ENCODE measurements around the gene LRIG1. TPM values are rescaled to one million over a fixed set of nuclear protein-coding genes. Genes with fewer than 3 reads are reported as not detected.

Gene LRIG1
- total and polyA plus RNA-seq, 7 experiments from 2014 or later, result 14.5 to 46.3 (median 34.4) TPM

DNA sequence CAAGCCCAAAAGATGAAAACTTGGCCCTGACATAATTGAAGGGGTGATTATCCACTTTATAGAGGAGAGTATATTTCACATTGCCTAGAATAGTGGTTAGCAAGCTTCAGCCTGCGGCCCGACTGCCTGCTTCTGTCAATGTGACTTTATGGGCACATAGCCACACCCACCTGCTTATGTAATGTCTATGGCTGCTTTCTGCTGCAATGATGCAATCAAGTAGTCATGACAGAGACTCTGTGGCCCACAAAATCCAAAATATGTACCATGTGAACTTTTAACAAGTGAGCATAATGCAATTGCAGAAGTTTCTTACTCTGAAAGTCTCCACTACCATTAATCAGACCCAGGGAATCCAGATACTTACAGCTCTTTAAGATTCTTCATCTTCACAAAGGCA, 103.1 kb downstream of the LRIG1 start:
- no peaks in the 10 kb centered on the region for H3K27me3 Mint-ChIP-seq
- Histone ChIP-seq H3K4me1 (ENCODE audit: control insufficient read depth in 2 of 2, insufficient read depth in 2 of 2, low read length in 2 of 2) (peaks cover 11 to 19% of the 10 kb centered on the region in 2 donors), H3K27ac (ENCODE audit: low read depth, low read length) (no peak overlapping the region), H3K36me3 (ENCODE audit: control insufficient read depth in 2 of 3, insufficient read depth in 3 of 3, low read length in 3 of 3) (peaks cover 0 to 13% (median 0%) of the 10 kb centered on the region in 3 experiments), H3K4me3 (ENCODE audit: low read length) (no peak overlapping the region), H3K27me3 (ENCODE audit: control insufficient read depth in 2 of 2, insufficient read depth in 2 of 2, low read length in 2 of 2) (no peaks in the 10 kb centered on the region), H3K9me3 (ENCODE audit: control insufficient read depth in 2 of 3, low read length in 3 of 3) (no peaks in the 10 kb centered on the region)
- ATAC-seq, result no peak
- peaks cover 0 to 5% (median 0%) of the 10 kb centered on the region in 11 donors for H3K9me3 Mint-ChIP-seq
- no peak overlapping the region for H3K4me3 Mint-ChIP-seq
- ChIA-PET POLR2A (no interaction called here), CTCF (interaction anchor here (1.5 kb wide), 1 partner anchor 10 kb away, joined by 3 read pairs; no protein-coding TSS in a partner anchor)
- intact Hi-C loops (cut with micrococcal nuclease), result no loop called here
- peak overlapping the region in 6 of 9 donors; percentile 8 to 72 (median 44) for H3K27ac Mint-ChIP-seq
- peaks cover 6 to 35% (median 23%) of the 10 kb centered on the region in 5 donors for H3K36me3 Mint-ChIP-seq
- no peak for DNase-seq
- peaks cover 10 to 27% (median 26%) of the 10 kb centered on the region in 7 donors for H3K4me1 Mint-ChIP-seq

- H3K4me3 Mint-ChIP-seq, result no peak overlapping the region
- no peak for ATAC-seq
- H3K27ac Mint-ChIP-seq, result peak overlapping the region in 4 of 9 donors; percentile 8 to 24 (median 13)
- no peaks in the 10 kb centered on the region for H3K9me3 ChIP-seq (ENCODE audit: control insufficient read depth in 2 of 3, low read length in 3 of 3)
- no peaks in the 10 kb centered on the region for H3K27me3 ChIP-seq (ENCODE audit: control insufficient read depth in 2 of 2, insufficient read depth in 2 of 2, low read length in 2 of 2)
- no peak overlapping the region for H3K4me3 ChIP-seq (ENCODE audit: low read length)
- ChIA-PET POLR2A (no interaction called here), CTCF (interaction anchor here (1.5 kb wide), 1 partner anchor 10 kb away, joined by 3 read pairs; no protein-coding TSS in a partner anchor)
- no peak for DNase-seq
- H3K27me3 Mint-ChIP-seq, result no peaks in the 10 kb centered on the region
- peaks cover 6 to 44% (median 32%) of the 10 kb centered on the region in 5 donors for H3K36me3 Mint-ChIP-seq
- H3K36me3 ChIP-seq (ENCODE audit: control insufficient read depth in 2 of 3, insufficient read depth in 3 of 3, low read length in 3 of 3), result peaks cover 0 to 13% (median 0%) of the 10 kb centered on the region in 3 experiments
- peaks cover 15 to 28% of the 10 kb centered on the region in 2 donors for H3K4me1 ChIP-seq (ENCODE audit: control insufficient read depth in 2 of 2, insufficient read depth in 2 of 2, low read length in 2 of 2)
- H3K4me1 Mint-ChIP-seq, result peaks cover 17 to 36% (median 35%) of the 10 kb centered on the region in 7 donors
- intact Hi-C loops (cut with micrococcal nuclease), result no loop called here
- H3K9me3 Mint-ChIP-seq, result peaks cover 0 to 13% (median 0%) of the 10 kb centered on the region in 11 donors
- no peak overlapping the region for H3K27ac ChIP-seq (ENCODE audit: low read depth, low read length)
These were observed 103.9 kb downstream of the LRIG1 start for GRCh38 chr3:66396888-66397287.

GRCh38 chr3:66396161-66396760, 104.6 kb downstream of the LRIG1 start:
- intact Hi-C loops (cut with micrococcal nuclease), result no loop called here

DNA sequence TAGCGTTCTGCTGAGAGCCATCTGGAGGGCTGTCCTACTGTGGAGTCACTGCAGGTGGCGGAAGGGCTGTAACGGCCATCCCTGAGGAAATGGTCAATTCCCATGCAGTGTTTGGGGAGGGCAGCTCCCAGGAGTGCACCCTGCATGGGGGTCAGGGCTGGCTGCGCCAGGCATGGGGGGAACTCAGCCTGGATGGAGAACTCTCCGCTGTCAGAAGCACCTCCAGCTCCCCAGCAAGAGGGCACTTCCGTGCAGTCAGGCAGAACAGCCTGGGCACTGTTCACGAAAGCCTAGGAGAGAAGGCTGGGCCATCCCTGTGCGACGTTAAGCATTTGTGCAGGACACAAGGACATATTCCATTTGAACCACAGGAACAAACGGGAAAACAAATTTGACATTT, 105.2 kb downstream of the LRIG1 start:
- peaks cover 23 to 47% (median 46%) of the 10 kb centered on the region in 7 donors for H3K4me1 Mint-ChIP-seq

More at GRCh38 chr3:66396161-66396760, 104.6 kb downstream of the LRIG1 start:
- Histone ChIP-seq H3K27me3 (ENCODE audit: control insufficient read depth in 2 of 2, insufficient read depth in 2 of 2, low read length in 2 of 2) (no peaks in the 10 kb centered on the region), H3K4me1 (ENCODE audit: control insufficient read depth in 2 of 2, insufficient read depth in 2 of 2, low read length in 2 of 2) (peaks cover 16 to 30% of the 10 kb centered on the region in 2 donors), H3K9me3 (ENCODE audit: control insufficient read depth in 2 of 3, low read length in 3 of 3) (no peaks in the 10 kb centered on the region), H3K27ac (ENCODE audit: low read depth, low read length) (no peak overlapping the region), H3K36me3 (ENCODE audit: control insufficient read depth in 2 of 3, insufficient read depth in 3 of 3, low read length in 3 of 3) (peaks cover 0 to 13% (median 0%) of the 10 kb centered on the region in 3 experiments), H3K4me3 (ENCODE audit: low read length) (no peak overlapping the region)
- Mint-ChIP-seq H3K36me3 (peaks cover 6 to 46% (median 34%) of the 10 kb centered on the region in 5 donors), H3K4me3 (no peak overlapping the region), H3K27me3 (no peaks in the 10 kb centered on the region), H3K27ac (peak overlapping the region in 1 of 9 donors; percentile 8), H3K9me3 (peaks cover 0 to 19% (median 0%) of the 10 kb centered on the region in 11 donors), H3K4me1 (peaks cover 20 to 41% (median 40%) of the 10 kb centered on the region in 7 donors)
- ATAC-seq, result no peak
- no peak for DNase-seq
- ChIA-PET POLR2A (no interaction called here), CTCF (no interaction called here)

DNA sequence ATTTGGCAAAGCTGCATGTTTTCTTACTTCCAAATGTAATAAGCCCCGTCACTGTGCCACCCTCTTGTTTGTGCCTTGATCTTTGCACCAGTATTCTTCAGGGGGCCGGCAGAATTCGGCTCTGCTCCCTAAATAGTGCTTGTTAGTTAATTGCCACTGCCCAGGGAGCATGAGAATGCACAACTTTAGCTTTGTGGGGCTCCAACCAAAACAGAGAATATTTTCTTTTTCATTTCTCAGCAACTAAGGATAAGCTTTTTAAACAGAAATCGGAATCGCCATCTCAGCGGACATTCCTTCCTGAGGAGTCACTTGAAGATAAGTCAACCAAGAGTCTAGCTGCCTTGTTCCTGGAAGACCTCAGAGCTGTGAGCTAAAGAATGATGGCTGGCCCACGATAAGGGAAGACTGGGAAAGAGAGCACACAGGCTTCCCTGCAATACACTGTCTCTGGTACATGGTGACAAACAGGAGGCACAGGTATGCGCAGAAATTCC, 106.0 kb downstream of the LRIG1 start:
- DNase-seq, result no peak
- H3K27me3 Mint-ChIP-seq, result no peaks in the 10 kb centered on the region
- Histone ChIP-seq H3K4me3 (ENCODE audit: low read length) (no peak overlapping the region), H3K27ac (ENCODE audit: low read depth, low read length) (peak overlapping the region; percentile 48), H3K36me3 (ENCODE audit: control insufficient read depth in 2 of 3, insufficient read depth in 3 of 3, low read length in 3 of 3) (peaks cover 0 to 13% (median 0%) of the 10 kb centered on the region in 3 experiments), H3K4me1 (ENCODE audit: control insufficient read depth in 2 of 2, insufficient read depth in 2 of 2, low read length in 2 of 2) (peaks cover 20 to 43% of the 10 kb centered on the region in 2 donors), H3K9me3 (ENCODE audit: control insufficient read depth in 2 of 3, low read length in 3 of 3) (no peaks in the 10 kb centered on the region), H3K27me3 (ENCODE audit: control insufficient read depth in 2 of 2, insufficient read depth in 2 of 2, low read length in 2 of 2) (no peaks in the 10 kb centered on the region)
- no peak for ATAC-seq
- peak overlapping the region; percentile 82 to 98 (median 95) for H3K27ac Mint-ChIP-seq
- peaks cover 6 to 46% (median 36%) of the 10 kb centered on the region in 5 donors for H3K36me3 Mint-ChIP-seq
- peaks cover 0 to 32% (median 0%) of the 10 kb centered on the region in 11 donors for H3K9me3 Mint-ChIP-seq
- ChIA-PET POLR2A (interaction anchor here (0.7 to 1.8 kb wide), 4 partner anchors 10 to 133 kb away, joined by 3 to 6 read pairs (median 4); no protein-coding TSS in a partner anchor), CTCF (interaction anchor here (0.6 to 2.0 kb wide), 5 partner anchors 12 to 104 kb away, joined by 3 to 9 read pairs (median 4); no protein-coding TSS in a partner anchor)
- intact Hi-C loops (cut with micrococcal nuclease), result loop anchor here (1.0 to 5.0 kb wide), 5 partner anchors 92 to 422 kb away; partner anchors contain the start of gene LRIG1 (in 1 of the 2)
- peaks cover 23 to 56% (median 55%) of the 10 kb centered on the region in 7 donors for H3K4me1 Mint-ChIP-seq
- peak overlapping the region in 9 of 10 donors; percentile 31 to 95 (median 73) for H3K4me3 Mint-ChIP-seq

More for the DNA sequence above, 105.2 kb downstream of the LRIG1 start:
- no peak overlapping the region for H3K4me3 Mint-ChIP-seq
- no peak for ATAC-seq
- H3K36me3 ChIP-seq (ENCODE audit: control insufficient read depth in 2 of 3, insufficient read depth in 3 of 3, low read length in 3 of 3), result peaks cover 0 to 13% (median 0%) of the 10 kb centered on the region in 3 experiments
- ChIA-PET POLR2A (interaction anchor here (1.8 kb wide), 1 partner anchor 93 kb away, joined by 6 read pairs; no protein-coding TSS in a partner anchor), CTCF (interaction anchor here (1.3 to 2.0 kb wide), 2 partner anchors 11 to 13 kb away, joined by 4 to 9 read pairs; no protein-coding TSS in a partner anchor)
- intact Hi-C loops (cut with micrococcal nuclease), result no loop called here
- no peak overlapping the region for H3K4me3 ChIP-seq (ENCODE audit: low read length)
- H3K36me3 Mint-ChIP-seq, result peaks cover 6 to 46% (median 36%) of the 10 kb centered on the region in 5 donors
- H3K27ac ChIP-seq (ENCODE audit: low read depth, low read length), result no peak overlapping the region
- H3K27me3 ChIP-seq (ENCODE audit: control insufficient read depth in 2 of 2, insufficient read depth in 2 of 2, low read length in 2 of 2), result no peaks in the 10 kb centered on the region
- peak overlapping the region in 4 of 9 donors; percentile 25 to 95 (median 64) for H3K27ac Mint-ChIP-seq
- H3K9me3 ChIP-seq (ENCODE audit: control insufficient read depth in 2 of 3, low read length in 3 of 3), result no peaks in the 10 kb centered on the region
- no peak for DNase-seq
- H3K4me1 ChIP-seq (ENCODE audit: control insufficient read depth in 2 of 2, insufficient read depth in 2 of 2, low read length in 2 of 2), result peaks cover 20 to 36% of the 10 kb centered on the region in 2 donors
- H3K9me3 Mint-ChIP-seq, result peaks cover 0 to 24% (median 0%) of the 10 kb centered on the region in 11 donors
- H3K27me3 Mint-ChIP-seq, result no peaks in the 10 kb centered on the region

DNA sequence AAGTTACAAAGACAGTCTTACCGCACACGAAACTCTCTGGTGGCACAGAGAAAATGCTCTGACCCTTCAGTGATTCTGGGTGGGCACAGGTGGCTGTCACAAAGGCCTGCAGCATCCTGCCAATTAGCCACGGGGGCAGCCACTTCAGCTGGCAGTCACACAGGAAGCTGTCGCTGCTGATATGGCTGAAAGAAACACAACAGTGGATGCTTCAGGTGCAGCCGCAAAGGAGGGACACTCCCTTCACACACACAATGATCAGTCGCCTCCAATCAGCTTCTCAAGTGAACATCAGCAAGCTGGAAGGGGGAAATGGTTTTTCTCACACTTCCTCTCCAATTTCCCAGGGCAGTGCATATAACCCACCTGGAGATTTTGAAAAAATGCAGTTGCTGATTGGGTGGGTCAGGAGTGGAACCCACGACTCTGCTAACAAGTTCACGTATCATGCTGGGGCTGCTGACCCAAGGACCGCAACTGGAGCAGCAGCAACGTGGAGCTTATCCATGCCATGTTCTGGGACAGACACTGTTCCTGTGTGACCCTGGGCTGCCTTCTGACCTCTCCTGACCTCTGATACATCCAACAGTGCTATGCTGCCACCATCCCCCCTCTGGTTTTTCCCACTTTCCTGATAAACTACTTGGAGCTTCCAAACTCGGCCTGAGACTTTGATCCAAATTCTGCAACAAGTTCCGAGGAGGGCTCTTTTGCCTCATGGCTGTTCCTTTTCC, 106.6 kb downstream of the LRIG1 start:
- H3K27me3 ChIP-seq (ENCODE audit: control insufficient read depth in 2 of 2, insufficient read depth in 2 of 2, low read length in 2 of 2), result no peaks in the 10 kb centered on the region
- Mint-ChIP-seq H3K9me3 (peaks cover 0 to 37% (median 0%) of the 10 kb centered on the region in 11 donors), H3K4me1 (peaks cover 26 to 62% (median 61%) of the 10 kb centered on the region in 7 donors), H3K4me3 (peak overlapping the region; percentile 73 to 97 (median 87)), H3K36me3 (peaks cover 6 to 51% (median 42%) of the 10 kb centered on the region in 5 donors), H3K27ac (peak overlapping the region; percentile 82 to 98 (median 95)), H3K27me3 (no peaks in the 10 kb centered on the region)
- peak overlapping the region; percentile 48 for H3K27ac ChIP-seq (ENCODE audit: low read depth, low read length)
- DNase-seq (peak in 8 of 9 donors; percentile 19 to 74 (median 64)), ATAC-seq (peak; percentile 96)
- H3K4me3 ChIP-seq (ENCODE audit: low read length), result peak overlapping the region; percentile 45
- H3K36me3 ChIP-seq (ENCODE audit: control insufficient read depth in 2 of 3, insufficient read depth in 3 of 3, low read length in 3 of 3), result peaks cover 0 to 13% (median 0%) of the 10 kb centered on the region in 3 experiments
- no peaks in the 10 kb centered on the region for H3K9me3 ChIP-seq (ENCODE audit: control insufficient read depth in 2 of 3, low read length in 3 of 3)
- CTCF ChIA-PET, result interaction anchor here (0.6 to 2.0 kb wide), 7 partner anchors 13 to 140 kb away, joined by 3 to 9 read pairs (median 4); no protein-coding TSS in a partner anchor
- peaks cover 20 to 47% of the 10 kb centered on the region in 2 donors for H3K4me1 ChIP-seq (ENCODE audit: control insufficient read depth in 2 of 2, insufficient read depth in 2 of 2, low read length in 2 of 2)
- intact Hi-C loops (cut with micrococcal nuclease), result loop anchor here (1.0 to 5.0 kb wide), 5 partner anchors 92 to 423 kb away; partner anchors contain the start of gene LRIG1 (in 1 of the 2)
- POLR2A ChIA-PET, result interaction anchor here (0.7 to 1.8 kb wide), 5 partner anchors 10 to 133 kb away, joined by 3 to 6 read pairs (median 3); no protein-coding TSS in a partner anchor
